Sigmoid colon (tissue), 4 donors: ENCODE measurements around the gene GGT7.

ENCODE experiments used
- CTCF ChIP-seq, 4 experiments: fragments of 450-650 bp in 3 of 4; fragments of 200-600 bp in 1 of 4; IDR thresholded peaks; one replicate each; pipeline ENCODE4 v1.5.1; 2016 to 2019; ENCODE audit warnings: antibody characterized with exemption in 4 of 4, mild to moderate bottlenecking in 3 of 4, moderate library complexity in 2 of 4
- EP300 ChIP-seq, 4 donors: sonication (generic); formaldehyde crosslinking; IDR thresholded peaks; one replicate each; pipeline ENCODE4 v1.6.1; 2017; ENCODE audit warnings: antibody characterized with exemption in 4 of 4
- POLR2AphosphoS5 ChIP-seq, 4 donors: sonication (generic); formaldehyde crosslinking; IDR thresholded peaks; one replicate each; pipeline ENCODE4 v1.6.1; 2017; ENCODE audit warnings: antibody characterized with exemption in 4 of 4

- TF ChIP-seq CTCF (IDR thresholded peaks at IDR 0.05) (no peak), EP300 (IDR thresholded peaks at IDR 0.05) (no peak), POLR2AphosphoS5 (IDR thresholded peaks at IDR 0.05) (no peak)
These were observed 9.2 kb downstream of the GGT7 start for GRCh38 chr20:34863421-34863965.
